GM18907 (cell line): ENCODE results near the gene TAOK3.
A peak's percentile ranks its signal among the peaks of the same experiment; 100 is the strongest.
"Not testable (repeated sequence)": the region's sequence is repeated elsewhere in the genome, so short reads cannot be mapped to it uniquely, and the experiment has no call there.

Experiments
- ATAC-seq: cut with Tn5 transposase; IDR thresholded peaks from one replicate; pipeline ENCODE4 v1.9.1; 2021; ENCODE audit warnings: mild to moderate bottlenecking, moderate library complexity; ENCODE audit not compliant: unreplicated experiment

Gene TAOK3

GRCh38 chr12:118374126-118374725 is 1.5 kb upstream of the TAOK3 start:
- no peak for ATAC-seq

- ATAC-seq, result no peak
These were observed 909 bp upstream of the TAOK3 start for GRCh38 chr12:118373616-118374015.

GRCh38 chr12:118371321-118372282 is 1.1 kb downstream of the TAOK3 start:
- no peak for ATAC-seq

GRCh38 chr12:118370601-118371000 is 2.1 kb downstream of the TAOK3 start:
- ATAC-seq, result no peak

- ATAC-seq, result no peak
These were observed 3.9 kb downstream of the TAOK3 start for GRCh38 chr12:118368821-118369220.

GRCh38 chr12:118361889-118362288 is 10.8 kb downstream of the TAOK3 start:
- no peak for ATAC-seq

GRCh38 chr12:118361092-118361404 is 11.7 kb downstream of the TAOK3 start:
- no peak for ATAC-seq

- peak; percentile 53 for ATAC-seq
These were observed 13.2 kb downstream of the TAOK3 start for GRCh38 chr12:118359541-118359915.

- ATAC-seq, result no peak
These were observed 13.8 kb downstream of the TAOK3 start for GRCh38 chr12:118358612-118359540.

- ATAC-seq, result no peak
These were observed 14.7 kb downstream of the TAOK3 start for GRCh38 chr12:118358008-118358359.

GRCh38 chr12:118357257-118358007 is 15.3 kb downstream of the TAOK3 start:
- peak; percentile 55 for ATAC-seq

- ATAC-seq, result peak; percentile 30
These were observed 15.9 kb downstream of the TAOK3 start for GRCh38 chr12:118356809-118357256.

GRCh38 chr12:118355843-118356242 is 16.9 kb downstream of the TAOK3 start:
- ATAC-seq, result no peak

- no peak for ATAC-seq
These were observed 17.8 kb downstream of the TAOK3 start for GRCh38 chr12:118354903-118355302.

GRCh38 chr12:118354503-118354902 is 18.2 kb downstream of the TAOK3 start:
- ATAC-seq, result not testable (repeated sequence)

GRCh38 chr12:118353721-118354120 is 19.0 kb downstream of the TAOK3 start:
- no peak for ATAC-seq

GRCh38 chr12:118350908-118351559 is 21.7 kb downstream of the TAOK3 start:
- no peak for ATAC-seq

- no peak for ATAC-seq
These were observed 24.8 kb downstream of the TAOK3 start for GRCh38 chr12:118347916-118348315.

GRCh38 chr12:118346895-118347294 is 25.8 kb downstream of the TAOK3 start:
- peak; percentile 71 for ATAC-seq

- ATAC-seq, result no peak
These were observed 27.4 kb downstream of the TAOK3 start for GRCh38 chr12:118345355-118345754.
